ENCODE data around the gene INAFM1.

DNA sequence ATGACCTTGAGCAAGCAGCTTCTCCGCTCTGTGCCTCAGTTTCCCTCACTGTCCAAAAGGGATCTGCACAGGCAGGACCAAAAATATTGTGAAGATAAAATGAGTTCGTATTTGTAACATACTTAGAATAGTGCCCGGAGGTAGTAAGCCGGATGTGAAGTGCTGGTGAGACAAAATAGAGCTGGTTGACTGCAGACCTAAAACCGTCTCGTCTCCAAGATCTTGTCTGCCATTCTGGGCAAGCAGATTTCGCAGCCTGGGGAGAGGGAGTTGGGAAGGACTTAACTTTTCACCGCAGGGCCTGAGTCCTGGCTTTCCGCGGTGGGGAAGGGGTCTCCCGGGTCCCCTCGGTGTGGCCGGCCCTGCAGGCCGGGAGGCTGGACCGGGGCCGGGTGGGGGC, 35.5 kb upstream of the INAFM1 start:
- no peak for TF ChIP-seq POLR2A (IDR thresholded peaks at IDR 0.05; ENCODE audit: low read depth, low read length)
- TF ChIP-seq, protein P1, sequence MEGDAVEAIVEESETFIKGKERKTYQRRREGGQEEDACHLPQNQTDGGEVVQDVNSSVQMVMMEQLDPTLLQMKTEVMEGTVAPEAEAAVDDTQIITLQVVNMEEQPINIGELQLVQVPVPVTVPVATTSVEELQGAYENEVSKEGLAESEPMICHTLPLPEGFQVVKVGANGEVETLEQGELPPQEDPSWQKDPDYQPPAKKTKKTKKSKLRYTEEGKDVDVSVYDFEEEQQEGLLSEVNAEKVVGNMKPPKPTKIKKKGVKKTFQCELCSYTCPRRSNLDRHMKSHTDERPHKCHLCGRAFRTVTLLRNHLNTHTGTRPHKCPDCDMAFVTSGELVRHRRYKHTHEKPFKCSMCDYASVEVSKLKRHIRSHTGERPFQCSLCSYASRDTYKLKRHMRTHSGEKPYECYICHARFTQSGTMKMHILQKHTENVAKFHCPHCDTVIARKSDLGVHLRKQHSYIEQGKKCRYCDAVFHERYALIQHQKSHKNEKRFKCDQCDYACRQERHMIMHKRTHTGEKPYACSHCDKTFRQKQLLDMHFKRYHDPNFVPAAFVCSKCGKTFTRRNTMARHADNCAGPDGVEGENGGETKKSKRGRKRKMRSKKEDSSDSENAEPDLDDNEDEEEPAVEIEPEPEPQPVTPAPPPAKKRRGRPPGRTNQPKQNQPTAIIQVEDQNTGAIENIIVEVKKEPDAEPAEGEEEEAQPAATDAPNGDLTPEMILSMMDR (IDR thresholded peaks at IDR 0.05; ENCODE audit: extremely low read depth in 1 of 2, insufficient read depth in 1 of 2, low read depth in 1 of 2, low read length in 2 of 2): no peak

Data from endothelial cell of umbilical vein (primary cell).